ENCODE measurements around the gene IL1RAPL1.
"Not testable (repeated sequence)": the region's sequence is repeated elsewhere in the genome, so short reads cannot be mapped to it uniquely, and the experiment has no call there.

Gene IL1RAPL1

DNA sequence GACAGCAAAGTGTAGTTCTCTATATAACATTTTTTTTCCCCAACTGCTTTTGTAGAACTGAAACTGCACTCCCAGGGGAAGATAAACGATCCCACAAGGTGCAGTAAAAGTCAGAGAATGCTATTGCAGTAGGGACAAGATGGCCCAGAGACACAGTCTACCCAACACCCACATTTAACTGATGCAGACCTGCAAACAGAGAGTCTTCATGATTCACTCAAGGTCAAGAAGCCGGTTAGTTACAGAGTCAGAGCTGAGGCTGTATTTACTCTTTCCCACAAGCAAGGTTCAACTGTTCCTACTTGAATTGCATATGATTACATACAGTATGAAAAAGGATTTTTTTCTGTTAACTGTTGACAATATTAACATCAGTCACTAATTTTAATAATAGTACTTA, 654.6 kb downstream of the IL1RAPL1 start:
- in situ Hi-C loops (cut with MboI; ENCODE audit: low sequenced_read_pairs), result no loop called here

DNA sequence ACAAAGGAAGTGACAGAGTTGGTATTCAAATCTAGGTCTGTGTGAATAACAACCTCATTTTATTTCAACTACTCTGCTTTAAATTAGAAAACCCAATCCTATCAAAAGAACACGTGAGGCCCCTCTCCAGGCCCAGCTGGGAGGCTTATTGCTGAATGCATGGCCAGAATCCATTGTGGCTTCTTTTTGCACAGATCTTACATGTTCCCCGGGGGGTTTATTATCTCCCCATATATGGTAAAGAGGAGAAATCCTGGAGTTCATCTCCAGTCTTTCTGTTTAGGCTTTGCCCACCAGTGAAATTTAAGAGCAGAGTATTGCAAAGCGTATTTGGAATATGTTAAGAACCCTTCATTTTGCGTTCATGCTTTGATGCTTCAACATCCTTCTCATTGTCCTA, 655.6 kb downstream of the IL1RAPL1 start:
- in situ Hi-C loops (cut with MboI; ENCODE audit: low sequenced_read_pairs), result no loop called here

DNA sequence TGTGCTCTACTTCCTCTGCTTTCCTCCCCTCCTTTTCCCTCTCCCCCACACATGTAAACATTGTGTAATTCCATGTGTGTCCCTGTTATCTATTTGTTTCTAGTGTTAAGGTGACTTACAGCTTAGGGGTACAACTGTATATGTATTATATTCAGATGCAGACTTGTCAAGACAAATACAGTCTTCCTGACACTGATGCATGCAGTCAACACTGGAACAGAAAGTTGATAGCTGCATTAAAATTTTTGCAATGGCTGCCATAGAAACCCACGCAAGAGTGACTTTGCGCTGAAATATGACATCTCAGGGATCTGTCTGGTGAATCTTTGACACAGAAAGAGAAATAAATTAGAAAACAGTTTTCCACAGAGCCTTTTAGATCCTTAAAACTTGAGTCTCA, 656.7 kb downstream of the IL1RAPL1 start:
- in situ Hi-C loops (cut with MboI; ENCODE audit: low sequenced_read_pairs), result no loop called here

DNA sequence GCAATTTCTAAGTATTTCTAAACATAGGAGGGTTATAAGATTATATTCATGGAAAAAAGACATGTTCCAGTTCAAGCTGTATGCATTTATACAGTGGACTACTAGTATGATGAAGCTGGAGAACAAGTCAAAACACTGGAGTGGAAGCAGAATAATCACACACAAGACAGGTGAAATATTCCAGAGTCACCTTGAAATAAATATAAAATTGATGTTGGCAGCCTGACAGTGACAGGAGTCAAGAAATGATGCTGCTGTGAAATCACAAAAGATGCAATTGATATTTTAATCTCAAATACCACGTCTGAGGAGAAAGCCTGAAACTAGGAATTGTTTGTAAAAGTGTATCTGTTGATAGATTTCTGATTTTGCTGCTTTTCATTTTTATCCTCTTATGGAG, 667.3 kb downstream of the IL1RAPL1 start:
- in situ Hi-C loops (cut with MboI; ENCODE audit: low sequenced_read_pairs), result no loop called here

DNA sequence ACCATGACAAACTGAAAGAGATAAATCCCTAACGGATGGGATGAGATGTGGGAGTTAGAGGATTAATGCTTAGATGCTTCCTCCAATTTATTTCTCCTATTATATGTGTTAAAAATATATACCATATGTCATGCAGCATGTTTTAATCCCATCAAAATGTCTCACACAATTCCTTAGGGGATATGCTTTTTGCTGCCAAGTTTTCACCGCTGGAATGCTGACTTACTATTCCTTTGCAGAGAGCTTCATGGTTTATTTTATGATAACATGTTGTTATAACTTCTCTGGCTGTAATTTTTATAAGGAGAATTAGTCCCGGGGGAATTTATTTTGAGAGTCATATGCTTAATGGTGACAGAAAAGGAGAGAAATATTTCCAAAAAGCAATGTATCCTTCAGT, 670.3 kb downstream of the IL1RAPL1 start:
- in situ Hi-C loops (cut with MboI; ENCODE audit: low sequenced_read_pairs), result no loop called here

DNA sequence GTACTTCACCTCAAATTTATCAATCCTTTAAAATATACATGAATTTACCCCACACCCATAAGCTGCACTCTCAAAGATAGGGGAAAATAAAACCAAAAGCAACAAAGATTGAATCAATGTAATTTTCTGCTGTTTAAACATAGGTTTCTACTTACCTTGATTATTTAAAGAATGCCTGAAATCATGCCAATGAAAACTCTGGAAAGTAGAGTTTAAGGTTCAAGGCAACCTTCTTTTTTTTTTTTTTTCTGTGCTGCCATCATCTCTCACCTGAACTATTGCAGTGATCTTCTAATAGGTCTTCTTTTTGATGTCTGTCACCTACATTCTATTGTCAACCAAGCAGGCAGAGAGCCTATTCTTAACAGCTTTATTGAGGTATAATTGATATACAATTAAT, 682.1 kb downstream of the IL1RAPL1 start:
- in situ Hi-C loops (cut with MboI; ENCODE audit: low sequenced_read_pairs), result no loop called here

DNA sequence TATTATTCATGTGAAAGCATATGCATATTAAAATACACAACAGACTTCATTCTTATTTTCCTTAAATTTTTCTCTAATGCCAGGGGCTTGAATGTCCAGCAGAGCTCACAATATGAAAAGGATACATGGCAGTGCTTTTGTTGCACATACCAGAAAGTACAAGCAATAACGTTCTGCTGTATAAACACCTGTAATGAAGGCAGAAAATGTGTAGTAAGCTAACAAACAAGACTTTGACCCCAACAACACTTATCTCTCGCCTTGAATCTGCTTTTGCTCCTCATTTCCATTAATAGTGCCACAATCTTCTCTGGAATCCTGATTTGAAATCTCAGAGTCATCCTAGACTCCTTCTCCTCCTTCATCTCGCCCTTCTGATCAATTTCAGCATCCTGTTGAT, 687.3 kb downstream of the IL1RAPL1 start:
- in situ Hi-C loops (cut with MboI; ENCODE audit: low sequenced_read_pairs), result no loop called here

DNA sequence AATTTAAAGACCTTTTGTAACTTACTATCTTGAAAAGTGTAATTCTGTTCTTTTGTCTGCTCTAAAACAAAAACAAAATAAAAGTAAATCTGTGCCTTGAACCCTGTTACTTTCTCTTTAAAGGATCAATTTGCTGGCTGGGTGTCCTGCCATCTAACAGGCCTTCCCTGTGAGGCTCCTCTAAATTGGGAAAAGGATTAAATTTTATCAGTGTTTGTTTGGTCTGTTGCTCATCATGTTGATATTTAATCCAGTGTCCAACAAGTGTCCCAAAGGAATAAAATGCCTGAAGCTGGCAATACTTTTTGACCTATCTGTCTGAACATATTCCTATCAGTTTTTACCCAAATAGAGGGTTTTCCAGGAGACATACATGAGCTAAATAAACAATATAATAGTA, 688.7 kb downstream of the IL1RAPL1 start:
- in situ Hi-C loops (cut with MboI; ENCODE audit: low sequenced_read_pairs), result no loop called here

- in situ Hi-C loops (cut with MboI; ENCODE audit: low sequenced_read_pairs), result no loop called here
These were observed 694.0 kb downstream of the IL1RAPL1 start for GRCh38 chrX:29281078-29281742.

- in situ Hi-C loops (cut with MboI; ENCODE audit: low sequenced_read_pairs), result no loop called here
These were observed 698.4 kb downstream of the IL1RAPL1 start for GRCh38 chrX:29285664-29286063.

DNA sequence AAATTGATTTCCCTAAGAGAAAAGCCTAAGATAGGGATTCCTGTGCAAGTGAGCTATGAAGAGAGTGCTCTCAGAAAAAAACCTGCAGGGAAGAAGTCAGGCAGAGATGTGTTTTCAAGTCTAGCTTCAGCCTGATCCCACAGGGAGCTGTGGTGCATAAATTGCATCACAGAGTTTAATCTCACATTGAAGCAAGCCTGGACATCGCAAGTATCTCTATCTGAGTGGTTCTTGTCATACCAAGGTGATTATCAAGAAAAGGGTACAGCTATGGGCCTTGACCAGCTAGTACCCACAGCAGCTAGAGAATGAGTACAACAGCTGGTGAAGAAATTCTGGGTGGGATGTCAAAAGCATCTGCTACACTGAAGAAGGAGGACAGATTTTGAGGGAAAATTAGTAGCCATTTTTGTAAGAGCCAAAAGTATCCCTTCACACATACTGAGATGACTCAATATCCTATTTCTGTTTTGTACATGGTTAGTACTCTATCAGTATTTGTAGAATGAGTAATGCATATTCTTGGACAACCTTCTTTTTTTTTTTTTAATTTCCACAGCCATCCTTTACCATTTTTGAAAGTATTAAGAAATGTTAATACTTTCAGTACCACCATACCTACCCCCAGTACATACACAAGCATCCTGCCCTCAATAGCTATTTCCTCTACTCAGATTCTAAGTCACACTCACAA, 708.9 kb downstream of the IL1RAPL1 start:
- in situ Hi-C loops (cut with MboI; ENCODE audit: low sequenced_read_pairs), result no loop called here

- in situ Hi-C loops (cut with MboI; ENCODE audit: low sequenced_read_pairs), result no loop called here
These were observed 710.0 kb downstream of the IL1RAPL1 start for GRCh38 chrX:29297171-29297800.

- in situ Hi-C loops (cut with MboI; ENCODE audit: low sequenced_read_pairs), result no loop called here
These were observed 712.4 kb downstream of the IL1RAPL1 start for GRCh38 chrX:29299684-29300083.

DNA sequence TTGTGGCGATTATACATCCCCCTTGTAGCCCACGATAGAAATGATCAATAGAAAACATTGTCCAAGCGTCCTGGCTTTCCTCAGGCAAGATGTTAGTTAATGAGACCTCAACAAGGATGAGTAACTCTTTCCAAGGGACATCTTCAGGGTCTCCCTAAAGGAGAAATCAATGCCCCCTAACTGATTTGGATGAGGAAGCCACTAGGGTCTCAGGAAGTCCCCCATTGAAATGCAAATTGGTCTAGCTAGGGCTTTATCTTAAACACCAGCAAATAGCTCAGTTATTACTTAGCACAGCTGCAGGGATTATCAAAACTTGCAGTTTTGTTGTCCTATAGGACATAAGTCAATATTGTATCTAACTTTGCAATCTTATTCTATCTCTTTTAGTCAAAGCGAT, 721.5 kb downstream of the IL1RAPL1 start:
- in situ Hi-C loops (cut with MboI; ENCODE audit: low sequenced_read_pairs), result no loop called here

DNA sequence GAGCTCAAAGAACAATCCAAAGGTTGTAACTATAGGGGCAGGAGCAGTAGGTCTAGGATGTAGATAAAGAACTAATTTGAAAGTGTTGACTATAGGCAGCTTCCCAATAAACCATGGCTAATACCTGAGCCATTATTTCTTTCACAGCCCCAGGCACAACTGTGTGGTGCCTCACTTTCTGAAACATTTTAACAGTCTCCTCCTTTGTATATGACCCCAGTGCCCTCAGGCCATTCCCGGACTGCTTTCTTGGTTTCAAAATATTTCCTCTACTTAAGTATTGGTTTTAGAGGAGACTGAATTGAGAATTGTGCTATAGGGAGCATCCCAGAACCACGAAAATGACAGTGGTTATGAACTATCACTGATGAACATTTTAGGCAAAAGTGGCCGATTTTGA, 728.7 kb downstream of the IL1RAPL1 start:
- in situ Hi-C loops (cut with MboI; ENCODE audit: low sequenced_read_pairs), result no loop called here

- in situ Hi-C loops (cut with MboI; ENCODE audit: low sequenced_read_pairs), result no loop called here
These were observed 730.8 kb downstream of the IL1RAPL1 start for GRCh38 chrX:29318012-29318411.

- in situ Hi-C loops (cut with MboI; ENCODE audit: low sequenced_read_pairs), result not testable (repeated sequence)
These were observed 745.2 kb downstream of the IL1RAPL1 start for GRCh38 chrX:29332429-29332828.

GRCh38 chrX:29333091-29333490, 745.8 kb downstream of the IL1RAPL1 start:
- in situ Hi-C loops (cut with MboI; ENCODE audit: low sequenced_read_pairs), result not testable (repeated sequence)

GRCh38 chrX:29348288-29348687, 761.0 kb downstream of the IL1RAPL1 start:
- in situ Hi-C loops (cut with MboI; ENCODE audit: low sequenced_read_pairs), result no loop called here

- in situ Hi-C loops (cut with MboI; ENCODE audit: low sequenced_read_pairs), result no loop called here
These were observed 772.0 kb downstream of the IL1RAPL1 start for GRCh38 chrX:29359276-29359675.

DNA sequence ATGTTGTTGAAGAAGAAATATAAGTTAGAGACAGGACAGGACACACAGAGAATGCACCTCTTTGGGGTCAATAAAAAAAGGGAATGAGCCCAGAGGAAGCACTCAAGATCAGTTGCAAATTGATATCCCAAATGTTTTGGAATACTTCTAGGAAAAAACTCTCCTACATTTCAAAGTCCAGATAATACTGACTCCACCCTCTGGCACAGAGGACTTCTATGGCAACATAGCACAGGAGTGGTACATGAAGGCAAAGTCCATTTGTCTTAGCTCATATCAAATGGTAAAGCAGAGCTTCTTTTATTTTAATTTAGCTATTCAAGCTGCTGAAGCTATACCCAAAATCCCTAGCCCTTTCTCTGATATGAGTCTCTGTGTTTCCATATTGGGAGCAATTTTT, 787.5 kb downstream of the IL1RAPL1 start:
- in situ Hi-C loops (cut with MboI; ENCODE audit: low sequenced_read_pairs), result not testable (repeated sequence)

GRCh38 chrX:29376584-29376983, 789.3 kb downstream of the IL1RAPL1 start:
- in situ Hi-C loops (cut with MboI; ENCODE audit: low sequenced_read_pairs), result no loop called here

Data from HL-60/S4 treated with retinoic acid at 250 ng/mL for 4 days and 3 days (cell line).